ENCODE measurements around the gene RPS6KA4. TPM values are rescaled to one million over a fixed set of nuclear protein-coding genes. Genes with fewer than 3 reads are reported as not detected.

RPS6KA4 gene
- polyA plus RNA-seq, 3 donors from 2014 or later: 5.0 to 16.7 (median 8.5) TPM

DNA sequence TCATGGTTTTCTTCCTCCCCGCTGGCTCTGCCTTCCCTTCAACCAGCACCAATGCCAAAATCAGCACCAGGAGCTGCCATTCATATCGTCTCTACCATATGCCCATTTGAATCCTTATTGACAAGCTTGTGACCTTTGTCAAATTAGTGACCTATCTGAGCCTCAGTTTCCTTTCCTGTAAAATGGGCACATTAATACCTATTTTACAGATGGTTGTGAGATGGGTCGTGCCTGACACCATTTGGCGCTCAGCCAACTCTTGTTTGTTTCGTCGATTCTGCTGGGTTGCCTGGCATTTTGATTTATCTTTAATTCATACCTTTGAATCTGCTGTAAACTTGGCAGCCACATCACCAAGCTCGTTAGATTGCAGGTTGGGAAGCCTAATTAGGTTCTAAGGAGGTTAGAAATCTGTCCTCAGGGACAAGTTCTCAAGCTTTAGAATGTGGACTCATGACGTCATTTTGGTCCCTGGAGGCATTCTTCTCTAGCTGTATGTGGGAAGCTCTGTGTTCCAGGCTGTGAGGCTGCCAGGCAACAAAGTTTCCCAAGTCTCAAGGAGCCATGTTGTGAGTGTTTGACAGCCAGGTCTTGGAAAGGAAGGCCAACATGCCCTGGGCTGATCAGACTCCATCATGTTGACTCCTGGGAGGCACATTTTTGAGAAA is 61.0 kb downstream of the RPS6KA4 start:
- no peak for DNase-seq
- H3K36me3 Mint-ChIP-seq: peaks cover 0 to 4% (median 4%) of the 10 kb centered on the region in 3 donors
- H3K4me3 Mint-ChIP-seq: no peak overlapping the region
- H3K9me3 Mint-ChIP-seq: peaks cover 0 to 8% (median under 1%) of the 10 kb centered on the region in 6 donors
- H3K4me1 Mint-ChIP-seq: peaks cover 0 to 9% of the 10 kb centered on the region in 2 donors
- H3K27me3 Mint-ChIP-seq (ENCODE audit: low read depth in 3 of 3): peaks cover 0 to 1% (median 0%) of the 10 kb centered on the region in 3 donors
- no peak overlapping the region for H3K27ac Mint-ChIP-seq

Other genes starting within 250 kb of the RPS6KA4 start
- 1 to 10 TPM; 4.8 to 7.1 (median 6.5) TPM for gene MACROD1, start 193.0 kb upstream of the RPS6KA4 start, polyA plus RNA-seq
- gene STIP1, start 173.0 kb upstream of the RPS6KA4 start, polyA plus RNA-seq: 100 to 1,000 TPM in 1 of 3 donors, 10 to 100 TPM in 2; 51.3 to 113 (median 57.3) TPM
- gene FERMT3, start 152.4 kb upstream of the RPS6KA4 start, polyA plus RNA-seq: 100 to 1,000 TPM; 181 to 297 (median 236) TPM
- gene TRPT1, start 133.0 kb upstream of the RPS6KA4 start, polyA plus RNA-seq: 10 to 100 TPM; 42.2 to 51.0 (median 43.8) TPM
- gene NUDT22, start 132.9 kb upstream of the RPS6KA4 start, polyA plus RNA-seq: 10 to 100 TPM; 64.9 to 95.4 (median 74.9) TPM
- 10 to 100 TPM; 25.2 to 32.6 (median 26.7) TPM for gene DNAJC4, start 128.6 kb upstream of the RPS6KA4 start, polyA plus RNA-seq
- 10 to 100 TPM in 1 of 3 donors, 1 to 10 TPM in 2; 6.7 to 10.3 (median 9.4) TPM for gene VEGFB, start 124.6 kb upstream of the RPS6KA4 start, polyA plus RNA-seq
- 100 to 1,000 TPM; 110 to 142 (median 130) TPM for gene FKBP2, start 118.1 kb upstream of the RPS6KA4 start, polyA plus RNA-seq
- 10 to 100 TPM; 16.6 to 34.9 (median 33.3) TPM for gene PPP1R14B, start 112.2 kb upstream of the RPS6KA4 start, polyA plus RNA-seq
- under 1 TPM in 2 of 3 donors, not detected in 1; 0.33 to 0.49 TPM for gene PLCB3, start 107.6 kb upstream of the RPS6KA4 start, polyA plus RNA-seq
- 10 to 100 TPM; 67.7 to 87.5 (median 77.3) TPM for gene BAD, start 74.5 kb upstream of the RPS6KA4 start, polyA plus RNA-seq
- 10 to 100 TPM in 1 of 3 donors, 1 to 10 TPM in 2; 6.9 to 11.6 (median 7.4) TPM for gene GPR137, start 73.3 kb upstream of the RPS6KA4 start, polyA plus RNA-seq
- gene KCNK4, start 67.9 kb upstream of the RPS6KA4 start, polyA plus RNA-seq: not detected
- gene CATSPERZ, start 58.8 kb upstream of the RPS6KA4 start, polyA plus RNA-seq: not detected
- 10 to 100 TPM in 1 of 3 donors, 1 to 10 TPM in 2; 4.6 to 18.0 (median 8.7) TPM for gene ESRRA, start 53.6 kb upstream of the RPS6KA4 start, polyA plus RNA-seq
- 100 to 1,000 TPM; 216 to 464 (median 322) TPM for gene TRMT112, start 41.6 kb upstream of the RPS6KA4 start, polyA plus RNA-seq
- gene PRDX5, start 41.0 kb upstream of the RPS6KA4 start, polyA plus RNA-seq: 100 to 1,000 TPM; 319 to 558 (median 418) TPM
- 10 to 100 TPM; 10.3 to 86.7 (median 16.4) TPM for gene CCDC88B, start 19.0 kb upstream of the RPS6KA4 start, polyA plus RNA-seq
- gene SLC22A11, start 196.8 kb downstream of the RPS6KA4 start, polyA plus RNA-seq: not detected
- not detected for gene SLC22A12, start 232.1 kb downstream of the RPS6KA4 start, polyA plus RNA-seq